HG03565 (cell line): ENCODE results near the gene ADD1.

Experiments
- ATAC-seq: cut with Tn5 transposase; IDR thresholded peaks from one replicate; pipeline ENCODE4 v1.9.1; 2021; ENCODE audit warnings: mild to moderate bottlenecking, moderate library complexity; ENCODE audit not compliant: unreplicated experiment

Gene ADD1

DNA sequence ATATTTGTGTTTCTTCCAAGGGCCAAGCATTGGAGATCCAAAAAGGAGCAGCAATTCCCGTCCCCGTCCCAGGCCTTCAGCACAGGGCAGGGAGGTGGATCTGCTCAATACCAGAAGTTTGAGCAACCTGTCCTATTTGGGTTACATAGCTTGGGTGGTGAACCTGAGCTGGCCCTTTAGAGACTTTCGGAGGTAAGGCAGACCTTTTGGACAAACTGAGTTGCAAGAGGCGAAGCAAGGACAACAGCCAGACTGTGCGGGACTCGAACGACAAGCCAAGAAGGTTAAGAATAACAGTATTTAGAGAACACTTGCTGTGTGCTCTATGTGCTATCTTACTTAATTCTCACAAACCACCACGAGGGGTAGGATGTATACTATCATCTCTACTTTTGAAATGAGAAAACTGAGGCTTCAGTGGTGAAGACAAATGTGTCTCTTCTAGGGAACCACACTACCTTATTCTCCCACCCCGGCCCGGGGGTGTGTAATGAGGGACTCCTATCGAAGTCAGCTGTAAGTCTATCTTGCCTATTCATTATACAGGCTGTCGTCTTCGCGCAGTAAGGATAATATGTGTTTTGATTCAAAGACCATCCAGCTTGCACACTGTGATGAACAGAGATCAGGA is 118.3 kb downstream of the ADD1 start:
- ATAC-seq: no peak

DNA sequence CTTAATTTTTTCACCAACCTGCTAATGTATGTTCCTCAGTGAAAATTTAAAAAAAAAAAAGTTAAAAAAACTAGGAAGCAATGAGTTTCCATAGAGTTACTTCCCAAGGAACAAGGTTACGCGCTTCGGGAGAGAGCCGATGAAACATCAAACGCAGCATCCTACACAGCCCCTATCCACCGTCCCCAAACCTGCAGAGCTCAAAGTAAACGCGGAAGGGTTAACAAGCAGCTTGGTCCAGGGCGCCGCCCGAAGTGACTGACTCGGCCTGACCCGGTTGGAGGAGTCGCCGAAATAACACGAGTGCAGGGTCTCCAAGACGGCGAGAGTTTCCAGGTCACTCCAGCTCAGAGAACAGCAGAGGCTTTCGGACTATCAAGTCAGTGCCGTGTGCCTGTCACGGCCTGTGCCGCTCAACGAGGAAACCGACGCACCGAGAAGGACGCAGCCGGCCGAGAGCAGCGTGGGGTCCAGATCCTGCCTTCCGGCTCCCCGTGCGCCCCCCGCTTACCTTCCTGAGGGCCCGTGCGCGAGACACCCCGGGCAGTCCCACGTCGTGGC is 119.0 kb downstream of the ADD1 start:
- peak; percentile 0 for ATAC-seq

DNA sequence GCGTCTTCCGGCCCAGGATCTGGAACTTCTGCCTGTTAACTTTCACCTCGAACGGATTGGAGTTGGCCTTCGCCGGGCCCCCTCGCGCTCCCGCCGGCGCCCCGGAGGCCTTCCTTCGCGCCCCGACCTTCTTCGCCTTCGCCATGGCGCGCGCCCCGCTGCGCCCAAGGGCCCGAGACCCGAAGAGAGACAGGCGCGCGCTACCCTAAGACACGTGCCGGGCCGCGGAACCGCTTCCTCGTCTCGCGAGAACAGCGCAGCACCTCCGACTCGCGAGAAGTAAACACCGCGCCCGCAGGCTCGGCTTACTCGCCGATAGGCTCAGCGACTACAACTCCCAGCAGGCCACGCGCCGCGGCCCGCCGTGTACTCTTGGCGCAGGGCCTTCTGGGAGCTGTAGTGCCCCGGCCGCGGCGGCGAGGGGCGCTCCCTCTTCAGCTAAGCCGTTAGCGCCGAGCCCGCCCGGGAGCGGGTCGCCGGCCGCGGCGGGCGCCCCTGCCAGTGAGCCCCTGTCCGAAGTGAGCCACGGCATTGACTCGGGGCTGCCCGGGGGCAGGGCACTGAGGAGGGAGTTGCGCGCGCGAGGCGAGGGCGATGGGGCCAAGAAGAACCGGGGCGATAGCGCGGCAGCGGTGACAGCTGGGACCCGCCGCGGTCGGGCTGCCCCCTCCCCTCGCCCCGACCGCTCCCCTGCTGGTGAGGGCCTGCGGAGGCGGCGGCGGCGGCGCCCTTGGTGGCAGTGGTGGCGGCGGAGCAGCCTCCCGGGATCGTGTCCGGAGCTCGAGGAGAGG is 119.7 kb downstream of the ADD1 start, which contains the start of the genes GRK4 and NOP14:
Gene GRK4, plus strand, starts transcription at position 397 of the 791 bp plus-strand sequence. CDS start 500 bp downstream, outside the sequence.
Gene NOP14, minus strand, starts transcription at position 232 of the 791 bp plus-strand sequence. Its CDS starts 87 bp downstream, at position 145.
- peak; percentile 89 for ATAC-seq

DNA sequence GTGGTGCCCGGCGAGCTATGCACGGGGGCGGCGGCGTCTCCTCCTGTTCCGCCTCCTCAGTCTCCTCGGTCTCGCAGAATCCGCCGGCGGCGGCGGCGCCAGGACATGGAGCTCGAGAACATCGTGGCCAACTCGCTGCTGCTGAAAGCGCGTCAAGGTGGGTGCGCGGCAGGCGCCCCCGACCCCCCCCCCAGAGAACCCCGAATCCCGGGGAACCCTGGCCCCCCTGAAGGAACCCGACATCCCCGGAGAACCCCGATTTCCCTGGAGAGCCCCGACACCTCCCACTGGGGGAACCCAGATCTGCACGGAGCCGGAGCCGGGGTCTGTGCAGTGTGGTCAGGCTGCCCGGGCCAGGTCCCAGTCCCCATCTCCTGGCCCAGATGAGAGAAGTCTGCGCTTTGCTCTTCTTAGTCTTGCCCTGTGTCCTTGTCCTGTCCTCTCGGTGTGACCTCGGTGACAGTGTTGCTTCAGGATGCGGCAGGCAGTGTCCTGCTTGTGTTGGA is 120.4 kb downstream of the ADD1 start:
- ATAC-seq: peak; percentile 8

DNA sequence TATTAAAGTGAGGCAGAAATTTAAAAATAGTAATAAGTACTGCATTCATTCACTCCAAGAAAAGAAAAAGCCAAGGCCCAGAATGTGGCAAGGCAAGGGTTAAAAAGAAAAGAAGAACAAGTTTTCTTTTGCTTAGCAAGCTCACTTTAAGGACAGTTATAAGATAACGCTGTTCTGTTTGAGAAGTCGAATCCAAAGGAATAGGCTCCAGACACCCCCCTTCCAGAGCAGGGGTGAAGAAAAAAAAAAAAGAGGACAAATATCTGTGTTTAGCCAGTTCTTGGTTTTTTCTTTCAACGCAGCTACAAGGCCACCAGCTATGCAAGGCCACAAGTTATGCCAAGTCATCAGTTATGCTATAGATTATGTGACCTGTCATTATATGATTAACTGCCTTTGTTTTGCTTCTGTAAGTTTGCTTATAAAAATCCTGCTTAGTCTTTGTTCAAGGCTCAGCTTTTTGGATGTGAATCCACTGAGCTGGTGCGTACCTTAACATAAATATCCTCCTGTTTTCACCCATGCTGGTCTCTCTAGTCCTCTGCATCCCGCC is 121.1 kb downstream of the ADD1 start:
- no peak for ATAC-seq

DNA sequence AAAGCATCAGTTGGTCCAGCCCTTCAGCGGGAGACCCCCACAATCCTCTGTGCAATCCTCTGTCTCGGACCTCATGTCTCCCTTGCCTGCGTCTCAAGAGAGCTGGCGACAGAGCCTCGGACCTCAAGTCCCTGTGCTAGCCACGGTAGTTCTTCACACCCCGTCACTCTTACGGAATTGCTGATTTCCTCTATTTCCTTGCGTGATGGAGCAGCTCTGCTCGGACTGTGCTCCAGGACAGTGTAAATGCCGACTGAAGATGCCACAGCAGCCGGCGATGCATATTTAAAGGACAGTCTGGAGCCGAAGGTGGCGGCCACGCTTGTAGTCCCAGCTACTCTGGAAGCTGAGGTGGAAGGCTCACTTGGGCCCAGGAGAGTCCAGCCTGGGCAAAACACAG is 121.6 kb downstream of the ADD1 start:
- no peak for ATAC-seq

DNA sequence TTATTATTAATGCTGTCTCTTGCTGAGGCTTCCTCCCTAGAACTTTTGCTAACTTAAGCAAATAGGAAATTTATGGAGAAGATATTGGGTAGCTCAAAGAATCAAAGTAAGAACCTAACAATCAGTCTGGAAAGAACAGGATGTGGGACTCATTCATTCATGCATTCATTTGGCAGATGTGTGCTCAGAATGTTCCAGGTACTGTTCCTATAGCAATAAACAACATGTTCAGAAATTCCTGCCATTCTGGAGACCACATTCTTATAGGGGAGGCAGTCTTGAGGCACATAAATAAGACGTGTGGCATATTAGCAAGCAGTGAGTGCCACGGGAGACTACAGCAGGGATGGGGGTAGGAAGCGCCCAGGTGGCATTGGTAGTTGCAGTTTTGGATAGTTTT is 124.7 kb downstream of the ADD1 start:
- no peak for ATAC-seq

DNA sequence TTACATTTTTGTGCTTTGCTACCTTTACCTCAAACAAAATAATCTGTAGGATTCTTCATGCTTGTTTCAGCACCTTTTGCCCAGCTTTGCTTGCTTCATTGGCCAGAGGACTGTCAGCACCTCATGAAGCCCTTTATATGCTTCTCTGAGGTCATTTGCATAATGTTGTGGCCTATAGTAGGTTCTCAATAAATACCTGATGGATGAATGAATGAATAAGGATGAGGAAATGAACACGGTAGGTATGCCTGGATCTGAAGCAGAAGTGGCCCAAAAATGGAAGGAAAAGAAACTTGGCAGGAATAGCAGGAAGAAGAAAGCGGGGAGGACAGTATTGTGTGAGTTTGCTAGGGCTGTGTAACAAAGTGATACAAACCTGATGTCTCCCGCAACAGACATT is 127.6 kb downstream of the ADD1 start:
- no peak for ATAC-seq

DNA sequence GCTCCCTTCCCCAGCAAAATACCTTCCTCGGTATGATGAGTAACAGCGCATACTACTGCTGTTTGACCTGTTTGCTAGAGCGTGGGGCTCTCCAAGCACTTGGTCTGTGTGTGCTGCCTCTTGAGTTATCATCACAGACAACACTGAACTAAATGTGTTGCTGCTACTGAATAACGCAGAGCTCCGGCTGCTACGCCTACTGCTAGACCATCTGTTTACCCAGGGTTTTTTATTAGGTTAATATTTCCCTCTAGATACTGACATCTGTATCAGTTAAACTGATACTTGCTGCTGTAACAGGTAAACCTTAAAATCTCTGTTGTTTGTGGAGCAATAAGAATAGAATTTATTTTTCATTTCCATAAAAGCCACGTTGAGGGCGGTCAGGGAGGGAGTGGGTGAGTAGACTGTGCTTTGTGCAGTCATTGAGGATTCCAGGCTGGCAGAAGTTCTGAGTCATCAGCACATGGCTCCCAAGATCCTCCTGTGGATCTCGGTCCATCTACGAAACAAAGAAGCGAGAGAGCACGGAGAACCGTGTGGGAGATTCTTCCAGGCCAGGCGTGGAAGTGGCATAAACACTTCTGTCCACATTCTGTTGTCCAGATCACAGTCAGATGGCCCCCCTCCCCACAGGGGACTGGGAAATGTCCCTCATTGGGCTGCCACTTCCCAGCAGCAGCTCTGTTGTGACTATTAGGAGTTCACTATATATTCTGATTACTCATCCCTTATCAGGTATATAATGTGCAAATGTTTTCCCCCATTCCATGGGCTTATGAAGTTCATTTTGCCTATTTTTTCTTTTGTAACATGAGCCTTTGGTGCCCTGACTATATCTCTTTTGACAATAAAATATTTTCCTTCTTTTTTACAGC is 133.8 kb downstream of the ADD1 start:
- no peak for ATAC-seq
